Measurements from ENCODE around the gene SEPHS2.
"Not testable (repeated sequence)": the region's sequence is repeated elsewhere in the genome, so short reads cannot be mapped to it uniquely, and the experiment has no call there.

DNA sequence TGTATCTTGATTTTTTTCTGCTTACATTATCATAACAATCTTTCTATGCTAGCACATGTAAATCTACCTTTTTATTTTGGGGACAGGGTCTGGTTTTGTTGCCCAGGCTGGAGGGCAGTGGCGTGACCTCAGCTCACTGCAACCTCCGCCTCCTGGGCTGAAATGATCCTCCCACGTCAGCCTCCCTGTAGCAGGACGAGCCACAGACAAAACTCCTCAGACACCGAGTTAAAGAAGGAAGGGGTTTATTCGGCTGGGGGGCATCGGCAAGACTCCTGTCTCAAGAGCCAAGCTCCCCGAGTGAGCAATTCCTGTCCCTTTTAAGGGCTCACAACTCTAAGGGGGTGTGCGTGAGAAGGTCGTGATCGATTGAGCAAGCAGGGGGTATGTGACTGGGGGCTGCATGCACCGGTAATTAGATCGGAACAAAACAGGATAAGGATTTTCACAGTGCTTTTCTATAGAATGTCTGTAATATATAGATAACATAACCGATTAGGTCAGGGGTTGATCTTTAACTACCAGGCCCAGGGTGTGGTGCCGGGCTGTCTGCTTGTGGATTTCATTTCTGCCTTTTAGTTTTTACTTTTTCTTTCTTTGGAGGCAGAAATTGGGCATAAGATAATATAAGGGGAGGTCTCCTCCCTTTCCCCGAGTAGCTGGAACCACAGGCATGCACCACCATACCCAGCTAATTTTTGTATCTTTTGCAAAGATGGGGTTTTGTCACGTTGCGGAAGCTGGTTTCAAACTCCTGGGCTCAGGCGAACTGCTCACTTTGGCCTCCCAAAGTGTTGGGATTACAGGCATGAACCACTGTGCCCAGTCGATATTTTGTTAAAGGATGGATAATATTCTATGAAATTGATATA lies 7.3 kb upstream of the SEPHS2 start:
- not testable (repeated sequence) for TF ChIP-seq FOXA1 (IDR thresholded peaks at IDR 0.05); LEF1 (IDR thresholded peaks at IDR 0.05; ENCODE audit: borderline replicate concordance); ELF4 (IDR thresholded peaks at IDR 0.05); TARDBP (IDR thresholded peaks at IDR 0.05); ZNF384 (IDR thresholded peaks at IDR 0.05); SUZ12 (IDR thresholded peaks at IDR 0.05); L3MBTL2 (conservative IDR thresholded peaks at IDR 0.05); BHLHE40 (IDR thresholded peaks at IDR 0.05; ENCODE audit: borderline replicate concordance); SP1 (IDR thresholded peaks at IDR 0.05); NFRKB (IDR thresholded peaks at IDR 0.05); FOXK2 (IDR thresholded peaks at IDR 0.05); FOXM1 (IDR thresholded peaks at IDR 0.05; ENCODE audit: borderline replicate concordance)
- TF ChIP-seq, protein P1, sequence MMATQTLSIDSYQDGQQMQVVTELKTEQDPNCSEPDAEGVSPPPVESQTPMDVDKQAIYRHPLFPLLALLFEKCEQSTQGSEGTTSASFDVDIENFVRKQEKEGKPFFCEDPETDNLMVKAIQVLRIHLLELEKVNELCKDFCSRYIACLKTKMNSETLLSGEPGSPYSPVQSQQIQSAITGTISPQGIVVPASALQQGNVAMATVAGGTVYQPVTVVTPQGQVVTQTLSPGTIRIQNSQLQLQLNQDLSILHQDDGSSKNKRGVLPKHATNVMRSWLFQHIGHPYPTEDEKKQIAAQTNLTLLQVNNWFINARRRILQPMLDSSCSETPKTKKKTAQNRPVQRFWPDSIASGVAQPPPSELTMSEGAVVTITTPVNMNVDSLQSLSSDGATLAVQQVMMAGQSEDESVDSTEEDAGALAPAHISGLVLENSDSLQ (IDR thresholded peaks at IDR 0.05): not testable (repeated sequence)
